H54 (cell line): ENCODE data around the gene MTCH1.
"Not testable (repeated sequence)": the region's sequence is repeated elsewhere in the genome, so short reads cannot be mapped to it uniquely, and the experiment has no call there.

ENCODE experiments used
- DNase-seq: peaks from one replicate; pipeline ENCODE4 v3.0.0; 2011; ENCODE audit warnings: low spot score, mixed read lengths; ENCODE audit not compliant: insufficient read length
- FAIRE-seq: peaks from 3 replicates; lab custom pipeline; 2011; peaks lifted over from hg19 to GRCh38; lab: Jason Lieb, UNC
- POLR2A ChIP-seq: IDR thresholded peaks from 2 replicates; pipeline ENCODE4 v1.6.1; 2011; ENCODE audit warnings: low read depth, mild to moderate bottlenecking, low read length

Gene MTCH1

GRCh38 chr6:36997811-36998722 is 12.1 kb upstream of the MTCH1 start:
- no peak for FAIRE-seq
- TF ChIP-seq POLR2A = no peak
- DNase-seq = no peak

GRCh38 chr6:36990401-36990800 is 4.4 kb upstream of the MTCH1 start:
- FAIRE-seq, DNase-seq: not testable (repeated sequence)

GRCh38 chr6:36989264-36989663 is 3.3 kb upstream of the MTCH1 start:
- FAIRE-seq (no peak), DNase-seq (no peak)
- no peak for TF ChIP-seq POLR2A

GRCh38 chr6:36986704-36987047 is 680 bp upstream of the MTCH1 start:
- FAIRE-seq = no peak
- no peak for TF ChIP-seq POLR2A
- DNase-seq = no peak

GRCh38 chr6:36985417-36985807 is 584 bp downstream of the MTCH1 start:
- no peak for TF ChIP-seq POLR2A
- no peak for DNase-seq
- FAIRE-seq = no peak

GRCh38 chr6:36984581-36985416 is 1.2 kb downstream of the MTCH1 start:
- no peak for TF ChIP-seq POLR2A
- FAIRE-seq (no peak), DNase-seq (peak; percentile 60)

- TF ChIP-seq POLR2A = no peak
- FAIRE-seq (no peak), DNase-seq (no peak)
Observed at GRCh38 chr6:36983538-36983937, 2.5 kb downstream of the MTCH1 start.

- FAIRE-seq (no peak), DNase-seq (no peak)
Observed at GRCh38 chr6:36980876-36981619, 4.9 kb downstream of the MTCH1 start.

GRCh38 chr6:36980129-36980528 is 5.9 kb downstream of the MTCH1 start:
- TF ChIP-seq POLR2A = no peak
- FAIRE-seq = no peak
- no peak for DNase-seq

More at GRCh38 chr6:36980876-36981619, 4.9 kb downstream of the MTCH1 start:
- TF ChIP-seq POLR2A = no peak

GRCh38 chr6:36979347-36979742 is 6.7 kb downstream of the MTCH1 start:
- FAIRE-seq = no peak
- no peak for DNase-seq
- no peak for TF ChIP-seq POLR2A

GRCh38 chr6:36978421-36979346 is 7.3 kb downstream of the MTCH1 start:
- no peak for TF ChIP-seq POLR2A
- FAIRE-seq = no peak
- DNase-seq = no peak

GRCh38 chr6:36977470-36977941 is 8.5 kb downstream of the MTCH1 start:
- DNase-seq = no peak

GRCh38 chr6:36976931-36977330 is 9.1 kb downstream of the MTCH1 start:
- FAIRE-seq (no peak), DNase-seq (no peak)
- no peak for TF ChIP-seq POLR2A

More at GRCh38 chr6:36977470-36977941, 8.5 kb downstream of the MTCH1 start:
- FAIRE-seq = no peak
- TF ChIP-seq POLR2A = no peak
